ENCODE results near the gene SECTM1.
A peak's percentile ranks its signal among the peaks of the same experiment; 100 is the strongest.

SECTM1 gene

GRCh38 chr17:82327757-82328140 is 5.8 kb downstream of the SECTM1 start:
- DNase-seq (ENCODE audit: low read depth) = no peak

GRCh38 chr17:82327289-82327688 is 6.3 kb downstream of the SECTM1 start:
- no peak for DNase-seq (ENCODE audit: low read depth)

- no peak for DNase-seq (ENCODE audit: low read depth)
Measured at GRCh38 chr17:82325286-82326180, 8.0 kb downstream of the SECTM1 start.

GRCh38 chr17:82324566-82325285 is 8.8 kb downstream of the SECTM1 start:
- DNase-seq (ENCODE audit: low read depth) = no peak

- DNase-seq (ENCODE audit: low read depth) = no peak
Measured at GRCh38 chr17:82323514-82324234, 9.9 kb downstream of the SECTM1 start.

GRCh38 chr17:82322526-82323453 is 10.8 kb downstream of the SECTM1 start:
- DNase-seq (ENCODE audit: low read depth) = no peak

- no peak for DNase-seq (ENCODE audit: low read depth)
Measured at GRCh38 chr17:82321947-82322466, 11.6 kb downstream of the SECTM1 start.

GRCh38 chr17:82320956-82321927 is 12.3 kb downstream of the SECTM1 start:
- DNase-seq (ENCODE audit: low read depth) = peak; percentile 65

- no peak for DNase-seq (ENCODE audit: low read depth)
Measured at GRCh38 chr17:82320140-82320840, 13.3 kb downstream of the SECTM1 start.

GRCh38 chr17:82319619-82320062 is 13.9 kb downstream of the SECTM1 start:
- DNase-seq (ENCODE audit: low read depth) = no peak

GRCh38 chr17:82318772-82319606 is 14.6 kb downstream of the SECTM1 start:
- DNase-seq (ENCODE audit: low read depth) = no peak

GRCh38 chr17:82318169-82318498 is 15.4 kb downstream of the SECTM1 start:
- DNase-seq (ENCODE audit: low read depth) = no peak

GRCh38 chr17:82317394-82318168 is 16.0 kb downstream of the SECTM1 start, which contains the start of gene CD7:
CD7 (minus strand) TSS chr17:82317608; CDS start chr17:82317495, 113 bp downstream.
- peak; percentile 72 for DNase-seq (ENCODE audit: low read depth)

- DNase-seq (ENCODE audit: low read depth) = no peak
Measured at GRCh38 chr17:82316651-82317393, 16.7 kb downstream of the SECTM1 start.

- DNase-seq (ENCODE audit: low read depth) = no peak
Measured at GRCh38 chr17:82315703-82316358, 17.7 kb downstream of the SECTM1 start.

Measured in activated T-cell treated with anti-CD3 and anti-CD28 coated beads for 48 hours (primary cell).